ENCODE data around the gene C11orf68. TPM values are rescaled to one million over a fixed set of nuclear protein-coding genes. Genes with fewer than 3 reads are reported as not detected.

C11orf68 gene
- total and polyA plus RNA-seq, 9 of the 15 experiments (the other 6 are each of a cell fraction or from before 2014, with no cell fraction given) = 3.6 to 35.9 (median 12.8) TPM

DNA sequence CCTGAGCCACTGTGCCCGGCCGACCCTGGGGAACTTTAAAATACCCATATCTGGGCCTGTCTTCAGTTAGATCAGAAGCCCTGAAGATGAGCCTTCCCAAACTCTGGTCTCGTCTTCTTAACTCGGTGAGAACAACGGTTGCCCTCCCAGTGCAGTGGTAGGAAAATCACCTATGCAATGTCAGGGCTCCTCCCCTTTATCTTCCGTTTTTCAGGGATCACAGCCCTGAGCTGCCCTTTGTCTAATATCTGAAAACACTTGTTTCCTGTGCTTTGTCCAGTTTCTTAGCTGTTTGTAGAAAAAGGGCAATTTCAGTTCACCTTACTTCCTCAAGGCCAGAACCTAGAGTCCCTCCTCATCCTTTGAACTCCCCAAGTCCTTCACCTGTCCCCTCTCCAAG is 9.8 kb upstream of the C11orf68 start (continued):
- TF ChIP-seq, protein P1, sequence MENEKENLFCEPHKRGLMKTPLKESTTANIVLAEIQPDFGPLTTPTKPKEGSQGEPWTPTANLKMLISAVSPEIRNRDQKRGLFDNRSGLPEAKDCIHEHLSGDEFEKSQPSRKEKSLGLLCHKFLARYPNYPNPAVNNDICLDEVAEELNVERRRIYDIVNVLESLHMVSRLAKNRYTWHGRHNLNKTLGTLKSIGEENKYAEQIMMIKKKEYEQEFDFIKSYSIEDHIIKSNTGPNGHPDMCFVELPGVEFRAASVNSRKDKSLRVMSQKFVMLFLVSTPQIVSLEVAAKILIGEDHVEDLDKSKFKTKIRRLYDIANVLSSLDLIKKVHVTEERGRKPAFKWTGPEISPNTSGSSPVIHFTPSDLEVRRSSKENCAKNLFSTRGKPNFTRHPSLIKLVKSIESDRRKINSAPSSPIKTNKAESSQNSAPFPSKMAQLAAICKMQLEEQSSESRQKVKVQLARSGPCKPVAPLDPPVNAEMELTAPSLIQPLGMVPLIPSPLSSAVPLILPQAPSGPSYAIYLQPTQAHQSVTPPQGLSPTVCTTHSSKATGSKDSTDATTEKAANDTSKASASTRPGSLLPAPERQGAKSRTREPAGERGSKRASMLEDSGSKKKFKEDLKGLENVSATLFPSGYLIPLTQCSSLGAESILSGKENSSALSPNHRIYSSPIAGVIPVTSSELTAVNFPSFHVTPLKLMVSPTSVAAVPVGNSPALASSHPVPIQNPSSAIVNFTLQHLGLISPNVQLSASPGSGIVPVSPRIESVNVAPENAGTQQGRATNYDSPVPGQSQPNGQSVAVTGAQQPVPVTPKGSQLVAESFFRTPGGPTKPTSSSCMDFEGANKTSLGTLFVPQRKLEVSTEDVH (IDR thresholded peaks at IDR 0.05; ENCODE audit: low read depth, partially characterized antibody) = no peak
- no peak for TF ChIP-seq ERF (CRISPR knock-in tag; IDR thresholded peaks at IDR 0.05)
- no peak for TF ChIP-seq FOXA1 (IDR thresholded peaks at IDR 0.05; ENCODE audit: borderline replicate concordance)
- TF ChIP-seq HMG20A (CRISPR knock-in tag; conservative IDR thresholded peaks at IDR 0.05) = no peak
- TF ChIP-seq, protein P2, sequence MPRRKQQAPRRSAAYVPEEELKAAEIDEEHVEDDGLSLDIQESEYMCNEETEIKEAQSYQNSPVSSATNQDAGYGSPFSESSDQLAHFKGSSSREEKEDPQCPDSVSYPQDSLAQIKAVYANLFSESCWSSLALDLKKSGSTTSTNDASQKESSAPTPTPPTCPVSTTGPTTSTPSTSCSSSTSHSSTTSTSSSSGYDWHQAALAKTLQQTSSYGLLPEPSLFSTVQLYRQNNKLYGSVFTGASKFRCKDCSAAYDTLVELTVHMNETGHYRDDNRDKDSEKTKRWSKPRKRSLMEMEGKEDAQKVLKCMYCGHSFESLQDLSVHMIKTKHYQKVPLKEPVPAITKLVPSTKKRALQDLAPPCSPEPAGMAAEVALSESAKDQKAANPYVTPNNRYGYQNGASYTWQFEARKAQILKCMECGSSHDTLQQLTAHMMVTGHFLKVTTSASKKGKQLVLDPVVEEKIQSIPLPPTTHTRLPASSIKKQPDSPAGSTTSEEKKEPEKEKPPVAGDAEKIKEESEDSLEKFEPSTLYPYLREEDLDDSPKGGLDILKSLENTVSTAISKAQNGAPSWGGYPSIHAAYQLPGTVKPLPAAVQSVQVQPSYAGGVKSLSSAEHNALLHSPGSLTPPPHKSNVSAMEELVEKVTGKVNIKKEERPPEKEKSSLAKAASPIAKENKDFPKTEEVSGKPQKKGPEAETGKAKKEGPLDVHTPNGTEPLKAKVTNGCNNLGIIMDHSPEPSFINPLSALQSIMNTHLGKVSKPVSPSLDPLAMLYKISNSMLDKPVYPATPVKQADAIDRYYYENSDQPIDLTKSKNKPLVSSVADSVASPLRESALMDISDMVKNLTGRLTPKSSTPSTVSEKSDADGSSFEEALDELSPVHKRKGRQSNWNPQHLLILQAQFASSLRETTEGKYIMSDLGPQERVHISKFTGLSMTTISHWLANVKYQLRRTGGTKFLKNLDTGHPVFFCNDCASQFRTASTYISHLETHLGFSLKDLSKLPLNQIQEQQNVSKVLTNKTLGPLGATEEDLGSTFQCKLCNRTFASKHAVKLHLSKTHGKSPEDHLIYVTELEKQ (CRISPR knock-in tag; IDR thresholded peaks at IDR 0.05) = no peak
- TF ChIP-seq, protein P3, sequence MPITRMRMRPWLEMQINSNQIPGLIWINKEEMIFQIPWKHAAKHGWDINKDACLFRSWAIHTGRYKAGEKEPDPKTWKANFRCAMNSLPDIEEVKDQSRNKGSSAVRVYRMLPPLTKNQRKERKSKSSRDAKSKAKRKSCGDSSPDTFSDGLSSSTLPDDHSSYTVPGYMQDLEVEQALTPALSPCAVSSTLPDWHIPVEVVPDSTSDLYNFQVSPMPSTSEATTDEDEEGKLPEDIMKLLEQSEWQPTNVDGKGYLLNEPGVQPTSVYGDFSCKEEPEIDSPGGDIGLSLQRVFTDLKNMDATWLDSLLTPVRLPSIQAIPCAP (CRISPR knock-in tag; IDR thresholded peaks at IDR 0.05; ENCODE audit: borderline replicate concordance) = no peak
- no peak for TF ChIP-seq ZNF140 (CRISPR knock-in tag; IDR thresholded peaks at IDR 0.05)
- TF ChIP-seq, protein P4, sequence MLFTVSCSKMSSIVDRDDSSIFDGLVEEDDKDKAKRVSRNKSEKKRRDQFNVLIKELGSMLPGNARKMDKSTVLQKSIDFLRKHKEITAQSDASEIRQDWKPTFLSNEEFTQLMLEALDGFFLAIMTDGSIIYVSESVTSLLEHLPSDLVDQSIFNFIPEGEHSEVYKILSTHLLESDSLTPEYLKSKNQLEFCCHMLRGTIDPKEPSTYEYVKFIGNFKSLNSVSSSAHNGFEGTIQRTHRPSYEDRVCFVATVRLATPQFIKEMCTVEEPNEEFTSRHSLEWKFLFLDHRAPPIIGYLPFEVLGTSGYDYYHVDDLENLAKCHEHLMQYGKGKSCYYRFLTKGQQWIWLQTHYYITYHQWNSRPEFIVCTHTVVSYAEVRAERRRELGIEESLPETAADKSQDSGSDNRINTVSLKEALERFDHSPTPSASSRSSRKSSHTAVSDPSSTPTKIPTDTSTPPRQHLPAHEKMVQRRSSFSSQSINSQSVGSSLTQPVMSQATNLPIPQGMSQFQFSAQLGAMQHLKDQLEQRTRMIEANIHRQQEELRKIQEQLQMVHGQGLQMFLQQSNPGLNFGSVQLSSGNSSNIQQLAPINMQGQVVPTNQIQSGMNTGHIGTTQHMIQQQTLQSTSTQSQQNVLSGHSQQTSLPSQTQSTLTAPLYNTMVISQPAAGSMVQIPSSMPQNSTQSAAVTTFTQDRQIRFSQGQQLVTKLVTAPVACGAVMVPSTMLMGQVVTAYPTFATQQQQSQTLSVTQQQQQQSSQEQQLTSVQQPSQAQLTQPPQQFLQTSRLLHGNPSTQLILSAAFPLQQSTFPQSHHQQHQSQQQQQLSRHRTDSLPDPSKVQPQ (CRISPR knock-in tag; IDR thresholded peaks at IDR 0.05; ENCODE audit: borderline replicate concordance) = no peak
- TF ChIP-seq SIN3B (IDR thresholded peaks at IDR 0.05; ENCODE audit: low read depth) = no peak
- TF ChIP-seq POLR2A (conservative IDR thresholded peaks at IDR 0.05) = no peak
- TF ChIP-seq TGIF2 (CRISPR knock-in tag; IDR thresholded peaks at IDR 0.05) = no peak
- TF ChIP-seq NR4A1 (CRISPR knock-in tag; IDR thresholded peaks at IDR 0.05) = no peak
- TF ChIP-seq NR4A1 (tag; IDR thresholded peaks at IDR 0.05) = no peak
